Stromal cell of bone marrow (primary cell): ENCODE results near the gene NT5C1A.

Source experiments
- DNase-seq: peaks from one replicate; pipeline ENCODE4 v3.0.0-alpha.2; 2012; ENCODE audit warnings: low read depth

NT5C1A gene

GRCh38 chr1:39659110-39659509, 12.8 kb downstream of the NT5C1A start:
- no peak for DNase-seq

GRCh38 chr1:39657923-39658485, 13.9 kb downstream of the NT5C1A start:
- peak; percentile 41 for DNase-seq

DNA sequence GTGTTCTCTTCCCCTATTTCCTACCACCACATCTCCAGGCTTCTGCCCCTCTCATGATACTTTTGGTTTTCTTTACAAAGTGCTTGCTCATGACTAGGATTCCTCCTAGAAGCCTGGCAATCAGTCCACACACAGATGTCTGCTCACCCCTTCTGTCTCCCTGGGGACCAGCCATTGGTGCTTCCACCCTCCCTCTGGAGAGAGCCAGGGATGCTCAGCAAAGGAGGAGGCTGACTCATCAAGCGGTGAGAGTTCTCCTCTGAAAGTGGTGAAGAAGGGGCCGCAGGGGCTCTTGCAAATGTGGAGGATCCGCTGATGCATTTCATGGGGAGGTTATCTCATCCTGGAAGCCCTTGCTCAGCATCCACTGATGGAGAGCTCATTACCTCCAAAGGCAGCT, 14.5 kb downstream of the NT5C1A start:
- no peak for DNase-seq

DNA sequence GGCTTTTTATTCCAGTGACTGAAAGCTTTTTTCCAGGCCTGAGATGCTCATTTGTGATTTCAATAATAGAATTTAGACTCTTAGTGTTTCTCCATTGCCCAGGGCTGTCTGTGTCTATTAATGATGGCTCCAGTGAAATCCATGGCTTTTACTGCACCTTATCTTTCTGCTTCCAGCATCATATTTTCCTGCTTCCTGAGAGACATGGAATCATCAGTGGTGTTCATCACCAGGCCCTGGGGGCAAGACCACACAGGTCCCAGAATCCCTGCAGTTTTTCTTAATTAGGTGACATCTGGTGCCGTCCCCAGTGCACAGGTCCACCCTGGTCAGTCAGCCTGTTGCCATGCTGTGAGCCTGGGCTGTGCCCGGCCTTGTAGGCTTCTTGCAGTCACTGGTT, 15.5 kb downstream of the NT5C1A start:
- DNase-seq = no peak

DNA sequence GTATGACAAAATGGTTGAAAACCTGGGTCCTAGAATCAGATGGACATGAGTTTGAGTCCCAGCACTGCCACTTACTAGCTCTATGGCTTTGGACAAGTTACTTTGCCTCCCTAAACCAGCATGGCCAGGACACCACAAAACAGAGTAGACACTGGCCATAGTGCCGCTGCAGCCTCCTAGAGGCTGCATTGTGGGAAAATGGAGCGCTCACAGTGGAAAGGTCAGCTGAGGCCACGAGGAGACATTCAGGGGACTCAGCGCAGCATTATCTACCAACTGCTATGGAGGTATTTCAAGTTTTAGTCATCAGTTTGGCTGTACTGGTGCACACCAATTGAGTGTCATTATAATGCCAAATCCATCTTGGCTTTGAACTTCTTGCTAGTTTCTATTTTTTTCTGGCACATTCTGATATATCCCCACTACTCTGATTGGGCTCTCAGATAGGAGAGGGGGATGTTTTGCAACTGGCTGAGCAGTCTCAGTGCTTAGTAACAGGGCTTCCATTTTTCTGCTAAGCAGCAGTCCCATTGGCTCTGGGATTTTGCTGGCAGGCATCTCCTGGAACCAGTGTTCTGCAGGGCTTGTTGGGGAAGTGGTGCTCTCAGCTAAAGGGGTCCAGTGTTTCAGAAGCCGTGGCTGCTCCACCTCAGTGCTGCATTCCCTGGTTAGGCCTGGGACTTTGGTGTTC, 16.2 kb downstream of the NT5C1A start:
- DNase-seq = no peak

DNA sequence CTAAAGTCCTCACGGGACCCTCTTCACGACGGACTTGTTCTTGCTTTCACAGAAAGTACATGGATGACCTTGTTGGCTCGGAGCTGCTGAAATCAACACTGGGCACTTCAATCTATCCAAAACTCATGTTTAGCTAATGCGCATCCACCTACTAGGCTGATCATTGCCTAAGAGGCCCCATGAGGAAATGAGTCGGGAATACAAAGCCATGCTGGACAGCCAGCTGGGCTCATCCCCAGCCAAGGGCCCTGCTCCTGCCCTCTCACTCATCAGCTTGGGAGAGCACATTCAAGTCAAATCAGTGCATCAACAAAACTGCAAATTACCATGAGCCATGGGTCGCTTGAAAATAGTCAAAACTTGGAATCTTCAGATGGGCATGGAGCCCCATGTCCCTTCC, 17.6 kb downstream of the NT5C1A start:
- DNase-seq = no peak

- DNase-seq = peak; percentile 60
Observed at GRCh38 chr1:39653546-39654031, 18.3 kb downstream of the NT5C1A start.

- DNase-seq = no peak
Observed at GRCh38 chr1:39652554-39652953, 19.4 kb downstream of the NT5C1A start.

DNA sequence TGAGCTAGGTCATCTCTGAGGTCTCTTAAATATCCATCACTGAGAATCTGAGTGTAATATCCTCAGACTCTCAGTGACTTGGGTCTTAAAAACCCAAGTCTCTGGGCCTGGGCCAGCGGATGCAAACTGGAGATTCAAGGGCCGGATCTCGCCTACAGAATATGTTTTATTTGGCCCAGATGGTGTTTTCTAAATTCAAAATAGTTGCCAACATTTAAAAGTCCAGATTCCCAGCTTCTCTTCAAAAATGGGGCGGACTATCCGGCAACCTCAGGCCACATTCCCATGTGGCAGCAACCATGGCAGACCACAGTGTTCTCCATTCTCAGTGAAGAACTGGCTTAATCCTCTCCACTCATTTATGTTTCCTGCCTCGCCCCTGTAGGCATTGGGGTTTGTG, 19.8 kb downstream of the NT5C1A start:
- DNase-seq = peak; percentile 56

- no peak for DNase-seq
Observed at GRCh38 chr1:39650431-39650830, 21.5 kb downstream of the NT5C1A start.

DNA sequence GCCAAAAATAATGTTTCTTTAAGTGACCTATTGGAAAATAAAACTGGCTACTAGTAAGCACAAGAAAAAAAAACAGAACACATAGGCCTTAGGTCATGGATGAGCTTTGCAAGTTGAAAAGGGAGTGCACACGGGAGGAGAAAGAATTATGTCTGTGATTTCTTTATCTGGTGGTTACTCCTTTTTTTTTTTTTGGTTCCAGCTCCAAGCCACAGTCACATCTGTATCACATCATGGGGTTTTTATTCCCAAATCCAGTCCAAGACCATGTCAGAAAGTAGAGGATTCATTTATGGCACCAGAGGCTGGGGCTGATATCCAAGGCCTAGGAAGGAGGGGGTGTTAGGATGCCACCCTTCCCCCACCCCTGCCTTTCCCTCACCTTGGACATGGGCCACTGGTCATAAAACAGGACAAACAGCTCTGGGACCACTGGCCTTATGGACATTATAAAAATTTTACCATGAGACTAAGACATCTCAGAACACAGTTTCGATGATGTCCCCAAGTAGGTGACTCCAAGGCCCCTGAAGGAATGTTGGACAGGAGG, 22.2 kb downstream of the NT5C1A start:
- DNase-seq = no peak

- no peak for DNase-seq
Observed at GRCh38 chr1:39648496-39648895, 23.4 kb downstream of the NT5C1A start.

GRCh38 chr1:39647247-39647646, 24.7 kb downstream of the NT5C1A start:
- DNase-seq = no peak

- DNase-seq = no peak
Observed at GRCh38 chr1:39646232-39647081, 25.4 kb downstream of the NT5C1A start.

GRCh38 chr1:39645411-39646043, 26.4 kb downstream of the NT5C1A start:
- no peak for DNase-seq

GRCh38 chr1:39643705-39644104, 28.2 kb downstream of the NT5C1A start:
- no peak for DNase-seq

DNA sequence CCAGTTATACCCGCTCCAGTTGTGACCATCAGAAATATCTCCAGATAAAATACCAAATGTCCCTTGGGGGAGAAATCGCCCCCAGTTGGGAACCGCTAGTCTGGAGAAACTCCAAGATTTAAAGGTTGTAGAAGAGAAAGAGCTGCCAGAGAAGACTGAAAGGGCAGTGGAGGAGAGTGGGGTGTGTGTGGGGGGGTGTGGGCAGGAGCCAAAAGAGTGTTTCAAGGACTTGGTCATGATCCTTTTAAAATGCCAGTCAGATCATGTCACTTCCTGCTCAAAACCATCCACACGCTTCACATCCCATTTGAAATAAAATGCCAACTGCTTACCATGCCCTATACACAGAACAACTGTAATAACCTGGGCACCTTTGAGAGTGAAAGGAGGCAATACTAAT, 29.1 kb downstream of the NT5C1A start:
- peak; percentile 30 for DNase-seq

DNA sequence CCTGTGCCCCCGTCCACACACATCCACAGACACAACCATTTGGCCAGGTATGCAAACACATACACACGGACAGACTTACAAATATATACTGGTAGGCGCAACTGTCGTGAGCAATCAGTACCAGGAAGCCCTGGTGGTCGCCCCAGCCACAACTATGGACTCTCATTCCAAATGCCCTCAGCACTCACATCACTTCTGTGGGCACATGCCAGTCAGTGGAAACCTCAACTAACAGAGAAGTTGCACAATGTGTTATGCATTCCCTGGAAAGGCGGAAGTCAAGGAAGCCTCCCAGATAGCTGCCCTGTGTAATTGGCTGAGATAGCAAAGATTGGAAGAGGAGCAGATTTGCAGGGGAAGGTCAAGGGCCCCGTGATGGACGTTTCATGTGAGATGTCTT, 31.0 kb downstream of the NT5C1A start:
- DNase-seq = no peak

GRCh38 chr1:39639305-39640130, 32.4 kb downstream of the NT5C1A start, which contains the start of gene HEYL:
HEYL (minus strand) TSS chr1:39639643; CDS start chr1:39639625, 18 bp downstream.
- DNase-seq = no peak

DNA sequence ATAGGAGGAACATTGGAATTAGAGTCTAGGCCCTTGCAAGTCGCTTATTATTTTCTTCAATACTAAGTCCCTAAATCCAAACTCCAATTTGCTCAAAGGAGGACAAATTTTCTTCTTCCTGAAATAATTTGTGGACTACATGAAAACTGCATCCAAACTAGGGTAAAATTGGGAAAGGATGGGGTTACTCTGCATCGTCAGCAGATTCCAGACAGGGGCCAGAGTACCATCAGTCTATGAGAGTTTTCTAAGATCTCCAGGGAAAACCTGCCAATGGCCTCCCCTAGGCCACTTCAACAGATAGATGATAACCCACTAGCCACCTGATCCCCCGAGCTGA, 33.0 kb downstream of the NT5C1A start:
- no peak for DNase-seq

DNA sequence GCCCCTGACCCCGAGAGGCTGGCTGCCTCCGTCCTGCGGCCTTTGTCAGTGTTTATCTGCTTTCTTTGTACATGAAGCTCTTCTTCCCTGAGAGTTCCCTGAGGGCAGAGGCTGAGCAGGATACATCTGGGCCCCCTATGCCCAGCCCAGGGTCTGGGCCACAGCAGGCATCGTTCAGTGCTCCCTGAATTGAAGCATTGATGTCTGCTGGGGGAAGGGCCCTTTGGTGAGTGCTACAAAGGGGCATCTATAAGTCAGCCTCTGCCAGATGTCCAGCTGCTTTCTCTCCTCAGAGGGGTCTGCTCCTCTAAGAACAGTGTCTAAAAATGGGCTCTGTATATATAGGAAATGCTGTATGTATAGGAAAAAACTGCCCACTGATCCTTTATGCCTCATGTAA, 34.5 kb downstream of the NT5C1A start:
- DNase-seq = no peak

- no peak for DNase-seq
Observed at GRCh38 chr1:39635871-39636210, 36.1 kb downstream of the NT5C1A start.
